CD4-positive, alpha-beta T cell treated with Interleukin-12 subunit alpha and Interleukin-12 subunit beta, for 1 hour (primary cell): ENCODE results near the gene ARHGEF4.
"Not testable (repeated sequence)": the region's sequence is repeated elsewhere in the genome, so short reads cannot be mapped to it uniquely, and the experiment has no call there.

Source experiments
- DNase-seq: peaks from one replicate; pipeline ENCODE4 v3.0.0-alpha.2; 2020

The ARHGEF4 gene

GRCh38 chr2:130986890-130987493, 150.3 kb downstream of the ARHGEF4 start:
- DNase-seq, result no peak

- no peak for DNase-seq
Observed at GRCh38 chr2:130987519-130988425, 151.1 kb downstream of the ARHGEF4 start.

GRCh38 chr2:130991446-130991845, 154.7 kb downstream of the ARHGEF4 start:
- DNase-seq, result not testable (repeated sequence)

GRCh38 chr2:130992003-130992402, 155.3 kb downstream of the ARHGEF4 start:
- DNase-seq, result not testable (repeated sequence)

GRCh38 chr2:130996691-130997090, 160.0 kb downstream of the ARHGEF4 start:
- no peak for DNase-seq

GRCh38 chr2:130997198-130997597, 160.5 kb downstream of the ARHGEF4 start:
- no peak for DNase-seq

- DNase-seq, result no peak
Observed at GRCh38 chr2:130998561-130998960, 161.8 kb downstream of the ARHGEF4 start.

- no peak for DNase-seq
Observed at GRCh38 chr2:131004446-131005209, 167.9 kb downstream of the ARHGEF4 start.

- no peak for DNase-seq
Observed at GRCh38 chr2:131005216-131005935, 168.7 kb downstream of the ARHGEF4 start.

- DNase-seq, result no peak
Observed at GRCh38 chr2:131006561-131006960, 169.8 kb downstream of the ARHGEF4 start.

- no peak for DNase-seq
Observed at GRCh38 chr2:131008967-131009366, 172.3 kb downstream of the ARHGEF4 start.

- no peak for DNase-seq
Observed at GRCh38 chr2:131009713-131010475, 173.2 kb downstream of the ARHGEF4 start.

- DNase-seq, result peak; percentile 9
Observed at GRCh38 chr2:131010566-131010965, 173.9 kb downstream of the ARHGEF4 start.

GRCh38 chr2:131011486-131011885, 174.8 kb downstream of the ARHGEF4 start:
- DNase-seq, result no peak

GRCh38 chr2:131014141-131014540, 177.4 kb downstream of the ARHGEF4 start:
- DNase-seq, result no peak

GRCh38 chr2:131015764-131016163, 179.1 kb downstream of the ARHGEF4 start:
- DNase-seq, result no peak

GRCh38 chr2:131016826-131017741, 180.4 kb downstream of the ARHGEF4 start:
- DNase-seq, result no peak

GRCh38 chr2:131022731-131023130, 186.0 kb downstream of the ARHGEF4 start:
- DNase-seq, result no peak

GRCh38 chr2:131023758-131024157, 187.0 kb downstream of the ARHGEF4 start:
- no peak for DNase-seq

GRCh38 chr2:131026919-131027318, 190.2 kb downstream of the ARHGEF4 start:
- no peak for DNase-seq
